LNCaP clone FGC (cell line): ENCODE data around the gene RFTN1.

ENCODE experiments used
- DNase-seq: peaks from one replicate; pipeline ENCODE4 v3.0.0-alpha.2; 2011; ENCODE audit warnings: low read depth
- H3K4me3 ChIP-seq: 2 replicates; pipeline ENCODE4 v1.5.1; 2011; ENCODE audit warnings: mild to moderate bottlenecking, low read depth, low read length, control low read depth
- CTCF ChIP-seq: IDR thresholded peaks from 2 replicates; pipeline ENCODE4 v1.5.1; 2012; ENCODE audit warnings: mild to moderate bottlenecking; ENCODE audit not compliant: control insufficient read depth, insufficient read depth; ENCODE audit errors: extremely low read depth

The RFTN1 gene

GRCh38 chr3:16543242-16543864, 29.9 kb upstream of the RFTN1 start:
- no peak for DNase-seq
- TF ChIP-seq CTCF: no peak
- no peak overlapping the region for H3K4me3 ChIP-seq

GRCh38 chr3:16538507-16538906, 25.0 kb upstream of the RFTN1 start:
- DNase-seq: no peak
- H3K4me3 ChIP-seq: no peak overlapping the region
- TF ChIP-seq CTCF: no peak

GRCh38 chr3:16536996-16537395, 23.5 kb upstream of the RFTN1 start:
- no peak for DNase-seq
- H3K4me3 ChIP-seq: no peak overlapping the region
- no peak for TF ChIP-seq CTCF

- no peak overlapping the region for H3K4me3 ChIP-seq
- TF ChIP-seq CTCF: no peak
- DNase-seq: no peak
Observed at GRCh38 chr3:16536344-16536663, 22.8 kb upstream of the RFTN1 start.

- no peak for DNase-seq
- H3K4me3 ChIP-seq: no peak overlapping the region
- TF ChIP-seq CTCF: no peak
Observed at GRCh38 chr3:16534640-16535262, 21.3 kb upstream of the RFTN1 start.

- DNase-seq: no peak
- H3K4me3 ChIP-seq: no peak overlapping the region
- TF ChIP-seq CTCF: no peak
Observed at GRCh38 chr3:16533928-16534574, 20.6 kb upstream of the RFTN1 start.
